CD1c-positive myeloid dendritic cell (primary cell): ENCODE measurements around the gene PDZRN3.

Experiments
- DNase-seq: peaks from one replicate; pipeline ENCODE4 v3.0.0-alpha.2; 2016; ENCODE audit errors: extremely low spot score

The PDZRN3 gene

DNA sequence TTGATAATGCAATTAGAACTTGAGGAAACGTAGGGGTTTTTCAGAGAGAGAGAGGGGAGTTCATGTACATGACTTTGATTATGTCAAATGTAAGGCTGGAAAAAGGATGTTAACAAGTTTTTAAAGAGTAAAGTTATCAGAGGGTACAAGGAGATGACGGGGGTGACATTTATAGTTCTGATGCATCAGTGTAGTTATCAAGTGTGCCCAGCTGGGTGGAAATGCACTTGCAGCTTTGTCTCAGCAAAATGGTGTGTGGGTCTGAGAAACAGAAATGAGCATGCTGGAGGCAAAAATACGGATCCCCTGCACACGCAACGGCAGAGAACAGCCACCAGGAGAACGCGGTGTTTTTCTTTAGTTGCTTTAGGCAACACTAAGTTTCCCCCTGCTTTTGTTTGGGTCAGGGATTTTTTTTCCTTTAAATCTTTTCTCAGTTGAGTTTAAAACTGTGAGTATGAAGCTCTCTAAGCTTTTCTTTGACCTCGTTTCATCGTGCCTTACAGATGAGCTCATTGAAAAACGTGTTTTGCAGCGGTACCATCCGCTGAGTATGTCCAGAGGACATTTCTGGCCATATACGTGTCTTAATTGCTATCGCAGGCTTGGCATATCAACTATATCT, 205.4 kb downstream of the PDZRN3 start:
- no peak for DNase-seq

DNA sequence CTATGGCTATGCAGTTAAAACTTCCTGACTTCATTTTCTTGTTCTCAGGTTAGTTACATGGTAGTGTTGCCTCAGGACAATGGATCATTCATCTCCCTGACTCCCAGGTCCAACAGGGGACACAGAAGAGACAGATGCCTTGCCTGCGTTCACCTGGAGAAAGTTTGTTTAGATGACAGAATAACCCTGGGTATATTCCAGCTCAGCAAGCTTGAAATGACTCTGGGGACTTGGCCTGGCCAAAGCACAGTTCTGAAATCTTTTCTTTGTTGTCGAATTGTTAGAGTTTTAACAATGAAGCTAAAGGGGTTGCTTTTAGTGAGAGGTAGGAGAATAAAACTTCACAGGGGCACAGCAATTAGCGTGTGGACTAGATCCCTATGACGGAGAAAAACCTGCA, 206.1 kb downstream of the PDZRN3 start:
- DNase-seq: no peak

- no peak for DNase-seq
Measured at GRCh38 chr3:73415118-73415517, 209.6 kb downstream of the PDZRN3 start.

DNA sequence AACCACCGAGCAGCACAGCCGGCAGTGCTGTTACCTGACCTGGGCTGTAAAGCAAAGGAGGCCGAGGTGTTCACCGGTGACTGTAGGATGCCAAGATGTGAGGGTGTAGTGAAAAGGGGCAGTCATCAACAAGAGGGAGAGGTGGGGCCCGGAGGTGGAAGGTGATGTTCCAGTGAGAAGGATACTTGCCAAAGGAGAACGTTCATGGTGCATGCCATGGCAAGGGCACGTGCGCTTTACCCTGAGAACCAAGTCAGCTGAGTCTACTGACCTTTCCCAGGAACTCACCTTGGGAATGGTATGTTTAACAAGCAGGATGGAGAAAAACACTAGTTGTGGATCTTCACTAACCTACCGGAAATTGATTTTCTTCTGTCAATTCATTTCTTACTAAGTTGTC, 211.1 kb downstream of the PDZRN3 start:
- no peak for DNase-seq

GRCh38 chr3:73411993-73412392, 212.7 kb downstream of the PDZRN3 start:
- DNase-seq: no peak

GRCh38 chr3:73411545-73411944, 213.2 kb downstream of the PDZRN3 start:
- no peak for DNase-seq

GRCh38 chr3:73409138-73409763, 215.5 kb downstream of the PDZRN3 start:
- no peak for DNase-seq

GRCh38 chr3:73408634-73409033, 216.1 kb downstream of the PDZRN3 start:
- no peak for DNase-seq

DNA sequence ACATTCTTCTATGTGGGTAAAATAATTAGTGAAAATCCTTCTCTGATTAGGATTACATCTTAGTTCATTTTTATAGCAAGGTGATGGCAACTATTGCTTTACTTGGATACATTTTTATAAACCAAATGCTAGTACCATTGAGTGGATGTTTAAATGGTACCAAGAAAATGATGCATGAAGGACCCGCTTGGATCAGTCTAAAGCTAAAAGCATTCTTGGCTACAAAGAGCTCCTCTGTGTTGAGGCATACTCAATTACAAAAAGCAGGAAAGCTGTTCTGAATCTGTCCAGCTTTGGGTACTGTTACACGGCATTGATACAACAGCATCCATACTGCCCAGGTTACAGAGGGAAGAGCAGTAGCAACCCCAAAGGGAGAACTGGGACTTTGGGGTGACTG, 217.2 kb downstream of the PDZRN3 start:
- no peak for DNase-seq

GRCh38 chr3:73405853-73406252, 218.9 kb downstream of the PDZRN3 start:
- no peak for DNase-seq

- no peak for DNase-seq
Measured at GRCh38 chr3:73405000-73405399, 219.7 kb downstream of the PDZRN3 start.

DNA sequence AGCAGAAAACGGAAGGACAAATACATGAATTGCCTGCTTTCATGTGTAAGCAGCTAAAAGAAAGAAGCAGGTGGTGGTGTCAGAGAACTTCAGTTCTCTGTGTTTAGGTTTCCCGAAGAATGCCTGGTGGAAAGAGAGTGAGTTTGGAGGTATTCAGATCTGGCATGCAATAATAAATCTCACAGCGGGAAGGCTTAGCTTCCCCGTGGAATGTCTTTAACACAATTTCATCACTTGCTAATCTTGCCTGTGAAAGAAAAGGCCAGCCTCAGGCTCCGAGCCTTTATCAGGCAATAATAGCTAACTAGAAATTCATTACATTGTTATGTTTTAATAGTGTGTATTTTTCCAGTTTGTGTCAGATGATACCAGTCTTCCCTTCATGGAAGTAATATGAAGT, 220.3 kb downstream of the PDZRN3 start:
- DNase-seq: no peak

GRCh38 chr3:73403444-73403843, 221.3 kb downstream of the PDZRN3 start:
- DNase-seq: no peak

DNA sequence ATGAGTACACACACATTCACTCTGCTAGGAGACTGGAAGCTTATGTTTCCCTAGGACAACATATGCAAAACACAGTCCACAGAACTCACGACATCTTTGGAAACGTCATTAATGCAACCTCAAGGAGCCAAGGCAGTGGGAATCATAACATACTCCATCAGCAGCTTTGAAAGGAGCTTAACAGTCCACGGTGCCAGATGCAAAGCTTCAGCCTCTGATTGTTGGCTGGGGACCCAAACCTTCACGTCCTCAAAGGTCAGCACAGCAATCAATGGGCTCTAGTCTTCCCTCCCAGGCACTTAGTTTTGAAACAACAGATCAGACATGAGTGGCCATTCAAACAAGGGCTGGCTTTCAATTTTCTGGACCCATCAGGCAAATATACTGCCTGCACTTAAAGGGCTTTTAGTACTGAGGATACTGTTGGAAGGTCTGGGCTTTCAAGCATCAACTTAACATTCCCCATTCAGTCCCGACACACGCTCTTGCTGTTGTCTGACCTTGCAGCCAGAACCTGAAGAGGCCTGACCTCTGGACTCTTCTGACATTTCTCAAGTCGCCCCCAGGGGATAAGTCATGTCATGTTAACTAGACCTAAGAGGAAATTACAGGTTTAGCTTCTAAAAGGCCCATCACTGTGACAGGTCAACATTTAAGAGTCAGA, 223.0 kb downstream of the PDZRN3 start:
- no peak for DNase-seq

DNA sequence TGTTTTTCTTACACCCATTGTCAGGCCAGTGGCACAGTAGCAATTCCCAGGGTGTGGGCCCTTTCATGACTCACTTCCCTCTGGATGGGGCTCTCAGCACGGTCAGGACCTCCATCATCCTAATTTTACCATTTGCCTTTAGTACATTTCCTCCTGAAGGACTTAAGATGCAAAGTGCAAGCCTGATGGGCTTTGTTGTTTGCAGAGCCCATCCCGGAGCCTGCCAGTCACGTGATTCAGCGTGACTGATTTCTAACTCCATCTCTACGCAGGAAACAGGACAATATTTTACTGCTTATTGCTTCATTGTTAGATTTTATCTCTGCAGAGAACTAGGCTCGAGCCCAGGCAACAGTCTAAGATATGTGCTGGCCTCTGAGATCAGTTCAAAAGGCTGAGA, 223.7 kb downstream of the PDZRN3 start:
- no peak for DNase-seq

- no peak for DNase-seq
Measured at GRCh38 chr3:73399666-73400253, 225.0 kb downstream of the PDZRN3 start.

GRCh38 chr3:73399106-73399505, 225.6 kb downstream of the PDZRN3 start:
- no peak for DNase-seq

- no peak for DNase-seq
Measured at GRCh38 chr3:73398084-73398483, 226.7 kb downstream of the PDZRN3 start.

GRCh38 chr3:73394240-73394639, 230.5 kb downstream of the PDZRN3 start:
- no peak for DNase-seq

GRCh38 chr3:73393005-73393404, 231.7 kb downstream of the PDZRN3 start:
- DNase-seq: no peak

DNA sequence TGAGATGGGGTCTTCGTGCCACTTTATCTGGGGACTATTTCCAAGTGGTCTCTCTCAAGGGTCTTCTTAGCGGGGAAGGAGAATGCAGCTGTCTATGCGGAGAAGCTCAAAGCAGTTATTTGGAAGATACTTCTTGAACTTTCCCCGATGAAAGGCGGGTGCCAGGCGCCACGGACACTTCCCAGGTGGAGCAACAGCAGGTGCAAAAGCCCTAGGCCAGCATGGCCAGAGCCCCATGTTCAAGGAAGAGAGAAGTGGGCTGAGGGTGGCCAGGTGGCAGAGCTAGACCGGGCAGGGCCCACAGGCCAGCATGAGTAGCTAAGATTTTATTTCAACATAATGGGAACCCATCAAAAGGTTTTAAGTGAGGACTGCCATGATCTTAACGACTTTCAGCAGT, 232.8 kb downstream of the PDZRN3 start:
- no peak for DNase-seq

DNA sequence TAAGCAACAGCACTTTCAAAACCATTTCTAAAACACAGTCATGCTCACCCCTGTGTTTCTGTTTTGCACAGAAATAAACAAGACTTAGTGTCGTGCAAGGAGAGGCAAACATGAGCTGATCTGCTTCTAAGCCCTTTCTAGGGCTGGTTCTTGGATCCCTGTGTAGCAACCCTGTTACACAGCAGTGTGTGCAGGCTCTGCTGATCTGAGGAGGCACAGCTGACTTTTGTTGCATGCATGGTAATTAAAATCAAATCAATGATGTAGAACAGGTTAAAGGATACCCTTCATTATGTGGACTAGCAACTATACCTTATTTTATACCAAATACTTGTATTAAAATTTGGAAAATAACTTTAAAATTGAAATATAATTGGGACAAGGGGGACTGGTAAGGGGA, 234.8 kb downstream of the PDZRN3 start:
- DNase-seq: no peak
